GM19240 (cell line): Measurements from ENCODE around the gene TNF.

Source experiments
- DNase-seq: peaks from one replicate; pipeline ENCODE4 v3.0.0; 2011; ENCODE audit warnings: low spot score; ENCODE audit not compliant: insufficient read length

The TNF gene

GRCh38 chr6:31572041-31572911 lies 3.1 kb upstream of the TNF start, which contains the start of gene LTA:
LTA (plus strand) TSS chr6:31572289; CDS start chr6:31572743, 454 bp downstream.
- DNase-seq = no peak

DNA sequence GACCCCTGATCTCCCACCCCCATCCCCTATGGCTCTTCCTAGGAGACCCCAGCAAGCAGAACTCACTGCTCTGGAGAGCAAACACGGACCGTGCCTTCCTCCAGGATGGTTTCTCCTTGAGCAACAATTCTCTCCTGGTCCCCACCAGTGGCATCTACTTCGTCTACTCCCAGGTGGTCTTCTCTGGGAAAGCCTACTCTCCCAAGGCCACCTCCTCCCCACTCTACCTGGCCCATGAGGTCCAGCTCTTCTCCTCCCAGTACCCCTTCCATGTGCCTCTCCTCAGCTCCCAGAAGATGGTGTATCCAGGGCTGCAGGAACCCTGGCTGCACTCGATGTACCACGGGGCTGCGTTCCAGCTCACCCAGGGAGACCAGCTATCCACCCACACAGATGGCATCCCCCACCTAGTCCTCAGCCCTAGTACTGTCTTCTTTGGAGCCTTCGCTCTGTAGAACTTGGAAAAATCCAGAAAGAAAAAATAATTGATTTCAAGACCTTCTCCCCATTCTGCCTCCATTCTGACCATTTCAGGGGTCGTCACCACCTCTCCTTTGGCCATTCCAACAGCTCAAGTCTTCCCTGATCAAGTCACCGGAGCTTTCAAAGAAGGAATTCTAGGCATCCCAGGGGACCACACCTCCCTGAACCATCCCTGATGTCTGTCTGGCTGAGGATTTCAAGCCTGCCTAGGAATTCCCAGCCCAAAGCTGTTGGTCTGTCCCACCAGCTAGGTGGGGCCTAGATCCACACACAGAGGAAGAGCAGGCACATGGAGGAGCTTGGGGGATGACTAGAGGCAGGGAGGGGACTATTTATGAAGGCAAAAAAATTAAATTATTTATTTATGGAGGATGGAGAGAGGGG lies 1.9 kb upstream of the TNF start:
- DNase-seq = no peak

- DNase-seq = no peak
These were observed 981 bp upstream of the TNF start for GRCh38 chr6:31574106-31575061.

- no peak for DNase-seq
These were observed 754 bp downstream of the TNF start for GRCh38 chr6:31575952-31576685.

DNA sequence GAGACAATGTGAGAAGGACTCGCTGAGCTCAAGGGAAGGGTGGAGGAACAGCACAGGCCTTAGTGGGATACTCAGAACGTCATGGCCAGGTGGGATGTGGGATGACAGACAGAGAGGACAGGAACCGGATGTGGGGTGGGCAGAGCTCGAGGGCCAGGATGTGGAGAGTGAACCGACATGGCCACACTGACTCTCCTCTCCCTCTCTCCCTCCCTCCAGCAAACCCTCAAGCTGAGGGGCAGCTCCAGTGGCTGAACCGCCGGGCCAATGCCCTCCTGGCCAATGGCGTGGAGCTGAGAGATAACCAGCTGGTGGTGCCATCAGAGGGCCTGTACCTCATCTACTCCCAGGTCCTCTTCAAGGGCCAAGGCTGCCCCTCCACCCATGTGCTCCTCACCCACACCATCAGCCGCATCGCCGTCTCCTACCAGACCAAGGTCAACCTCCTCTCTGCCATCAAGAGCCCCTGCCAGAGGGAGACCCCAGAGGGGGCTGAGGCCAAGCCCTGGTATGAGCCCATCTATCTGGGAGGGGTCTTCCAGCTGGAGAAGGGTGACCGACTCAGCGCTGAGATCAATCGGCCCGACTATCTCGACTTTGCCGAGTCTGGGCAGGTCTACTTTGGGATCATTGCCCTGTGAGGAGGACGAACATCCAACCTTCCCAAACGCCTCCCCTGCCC lies 1.7 kb downstream of the TNF start:
- DNase-seq = no peak

DNA sequence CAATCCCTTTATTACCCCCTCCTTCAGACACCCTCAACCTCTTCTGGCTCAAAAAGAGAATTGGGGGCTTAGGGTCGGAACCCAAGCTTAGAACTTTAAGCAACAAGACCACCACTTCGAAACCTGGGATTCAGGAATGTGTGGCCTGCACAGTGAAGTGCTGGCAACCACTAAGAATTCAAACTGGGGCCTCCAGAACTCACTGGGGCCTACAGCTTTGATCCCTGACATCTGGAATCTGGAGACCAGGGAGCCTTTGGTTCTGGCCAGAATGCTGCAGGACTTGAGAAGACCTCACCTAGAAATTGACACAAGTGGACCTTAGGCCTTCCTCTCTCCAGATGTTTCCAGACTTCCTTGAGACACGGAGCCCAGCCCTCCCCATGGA lies 2.2 kb downstream of the TNF start:
- no peak for DNase-seq

DNA sequence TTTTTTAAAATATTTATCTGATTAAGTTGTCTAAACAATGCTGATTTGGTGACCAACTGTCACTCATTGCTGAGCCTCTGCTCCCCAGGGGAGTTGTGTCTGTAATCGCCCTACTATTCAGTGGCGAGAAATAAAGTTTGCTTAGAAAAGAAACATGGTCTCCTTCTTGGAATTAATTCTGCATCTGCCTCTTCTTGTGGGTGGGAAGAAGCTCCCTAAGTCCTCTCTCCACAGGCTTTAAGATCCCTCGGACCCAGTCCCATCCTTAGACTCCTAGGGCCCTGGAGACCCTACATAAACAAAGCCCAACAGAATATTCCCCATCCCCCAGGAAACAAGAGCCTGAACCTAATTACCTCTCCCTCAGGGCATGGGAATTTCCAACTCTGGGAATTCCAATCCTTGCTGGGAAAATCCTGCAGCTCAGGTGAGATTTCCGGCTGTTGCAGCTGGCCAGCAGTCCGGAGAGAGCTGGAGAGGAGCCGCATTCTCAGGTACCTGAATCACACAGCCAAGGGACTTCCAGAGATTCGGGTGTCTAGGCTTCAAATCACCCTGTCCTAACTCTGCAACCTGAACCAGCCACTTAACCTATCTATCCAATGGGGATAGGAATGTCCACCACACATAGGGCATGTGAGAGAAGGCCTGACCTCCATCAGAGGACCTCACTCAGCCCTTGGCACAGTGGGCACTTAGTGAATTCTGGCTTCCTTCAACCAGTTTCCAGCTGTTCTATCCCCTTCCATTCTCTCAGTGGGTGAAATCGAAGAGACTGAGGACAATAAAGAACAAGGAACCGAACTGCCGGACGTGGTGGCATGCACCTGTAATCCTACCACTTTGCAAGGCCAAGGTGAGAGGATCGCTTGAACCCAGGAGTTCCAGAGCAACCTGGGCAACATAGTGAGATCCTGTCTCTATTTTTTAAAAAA lies 3.1 kb downstream of the TNF start:
- no peak for DNase-seq

GRCh38 chr6:31579119-31579505 lies 3.7 kb downstream of the TNF start:
- DNase-seq = no peak

DNA sequence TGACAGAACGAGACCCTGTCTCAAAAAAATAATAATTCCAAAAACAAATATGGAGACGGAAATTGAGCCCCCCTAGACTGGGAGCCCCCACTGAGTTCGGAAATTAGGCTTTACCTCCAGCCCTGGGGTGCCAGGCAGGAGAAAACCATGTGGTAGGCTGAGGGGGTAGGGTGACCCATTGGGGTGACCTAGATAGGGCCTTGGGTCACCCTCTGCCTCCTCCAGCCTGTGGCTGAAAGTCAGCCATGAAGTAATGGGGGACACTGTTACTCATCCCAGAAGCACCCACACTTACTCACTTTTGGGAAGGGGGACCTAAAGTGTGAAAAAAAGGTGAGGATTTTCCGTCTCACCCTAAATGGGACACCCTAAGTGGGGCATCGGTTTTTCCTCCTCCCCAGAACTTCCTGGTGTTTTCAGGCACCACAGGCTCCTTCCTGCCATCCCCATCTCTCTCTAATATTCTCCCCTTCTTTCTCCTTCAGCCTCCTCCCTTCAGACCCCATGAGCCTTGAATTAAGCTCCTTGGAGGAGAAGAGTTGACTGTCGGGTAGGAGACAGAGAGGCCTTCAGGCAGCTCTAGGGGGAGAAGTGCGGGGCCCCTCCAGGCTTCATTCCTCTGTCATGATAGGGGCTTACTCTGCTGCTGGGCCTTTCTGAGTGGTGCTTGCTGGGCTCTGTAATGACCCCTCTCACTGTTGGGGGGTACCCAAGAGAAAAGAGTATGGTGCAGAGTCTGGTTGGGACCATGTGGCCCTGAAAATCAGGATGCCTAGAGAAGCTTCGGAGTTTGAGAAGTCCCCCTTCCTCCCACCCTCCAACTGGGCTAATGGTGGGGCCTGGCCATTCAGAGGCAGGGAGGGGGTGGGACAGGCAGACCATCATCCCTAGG lies 4.4 kb downstream of the TNF start:
- no peak for DNase-seq

DNA sequence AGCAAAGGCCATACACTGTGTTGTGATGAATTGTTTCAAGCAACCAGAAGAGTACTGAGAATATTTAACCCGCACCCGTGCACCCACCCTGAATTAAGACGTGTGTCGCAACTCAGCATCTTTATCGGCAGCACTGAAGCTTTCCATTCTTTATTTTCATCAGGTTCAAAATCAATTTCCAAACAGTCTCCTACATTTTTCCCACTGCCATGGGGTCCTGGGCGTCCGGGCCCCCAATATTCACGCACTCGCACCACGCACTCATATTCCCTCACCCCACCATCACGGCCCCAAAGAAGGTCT lies 5.0 kb downstream of the TNF start:
- DNase-seq = no peak

DNA sequence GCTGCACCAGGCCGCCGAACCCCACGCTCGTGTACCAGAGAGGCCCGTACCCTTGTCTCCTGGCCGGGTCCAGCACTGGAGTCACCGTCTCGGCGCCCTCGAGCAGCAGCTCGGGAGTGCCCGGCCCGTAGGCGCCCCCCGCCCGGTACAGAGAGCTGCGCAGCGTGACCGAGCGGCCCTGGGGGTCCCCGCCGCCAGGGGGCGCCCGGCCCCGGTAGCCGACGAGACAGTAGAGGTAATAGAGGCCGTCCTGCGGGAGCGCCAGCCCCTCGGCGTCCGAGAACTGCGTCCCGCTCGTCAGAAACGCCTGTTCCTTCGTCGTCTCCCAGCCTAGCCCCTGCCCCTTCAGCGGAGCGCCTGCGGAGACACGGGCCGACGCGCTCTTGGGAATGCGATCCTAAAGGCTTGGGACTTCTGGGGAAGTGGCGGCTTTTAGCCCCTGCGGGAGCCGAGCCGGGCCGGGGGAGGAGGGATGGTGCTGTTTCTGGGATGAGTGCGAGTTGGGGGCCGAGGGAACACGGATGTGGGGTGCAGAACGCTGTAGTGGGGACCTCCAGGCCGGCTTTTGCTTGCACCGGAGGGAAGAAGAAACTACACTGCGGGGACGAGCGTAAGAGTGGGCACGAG lies 5.6 kb downstream of the TNF start:
- no peak for DNase-seq

DNA sequence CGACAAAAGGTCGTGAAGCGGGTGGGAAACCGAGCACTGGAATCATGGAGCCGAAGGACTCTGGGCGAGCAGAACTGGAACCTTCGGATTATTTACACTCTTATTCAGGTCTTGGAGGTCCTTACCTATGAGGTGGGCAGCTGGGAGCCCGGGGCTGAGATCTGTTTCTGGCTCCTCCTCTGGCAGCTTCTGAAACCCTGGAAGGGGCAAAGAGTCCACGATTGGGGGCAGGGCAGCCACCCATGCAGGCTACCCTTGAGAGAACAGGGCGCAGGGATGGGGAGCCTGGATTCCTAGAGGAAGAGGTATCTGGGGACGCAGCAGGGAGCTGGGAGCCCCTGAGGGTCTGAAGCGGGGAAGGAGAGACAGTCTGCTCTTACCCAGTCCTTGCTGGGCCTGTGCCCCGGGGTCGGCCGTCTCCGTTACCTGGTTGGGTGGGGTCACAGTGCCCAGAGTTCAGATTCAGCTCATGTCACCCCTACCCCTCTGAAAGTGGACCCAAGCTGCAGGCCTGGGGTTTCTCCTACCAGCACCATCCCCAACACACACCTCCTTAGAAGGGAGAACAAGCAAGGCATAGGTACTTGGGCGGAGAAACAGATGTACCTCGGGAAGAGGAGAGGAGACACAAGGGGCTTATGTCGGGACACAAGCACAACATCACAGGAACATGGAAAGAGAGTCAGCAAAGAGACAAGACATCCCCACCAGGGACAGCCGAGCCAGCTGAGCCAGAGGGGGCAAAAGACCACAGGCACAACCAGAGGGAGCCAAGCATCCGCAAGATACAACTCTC lies 6.3 kb downstream of the TNF start:
- no peak for DNase-seq

- DNase-seq = no peak
These were observed 6.9 kb downstream of the TNF start, which contains the start of gene LTB for GRCh38 chr6:31582230-31582643. LTB (minus strand) TSS chr6:31582424; CDS start chr6:31582417, 7 bp downstream.

DNA sequence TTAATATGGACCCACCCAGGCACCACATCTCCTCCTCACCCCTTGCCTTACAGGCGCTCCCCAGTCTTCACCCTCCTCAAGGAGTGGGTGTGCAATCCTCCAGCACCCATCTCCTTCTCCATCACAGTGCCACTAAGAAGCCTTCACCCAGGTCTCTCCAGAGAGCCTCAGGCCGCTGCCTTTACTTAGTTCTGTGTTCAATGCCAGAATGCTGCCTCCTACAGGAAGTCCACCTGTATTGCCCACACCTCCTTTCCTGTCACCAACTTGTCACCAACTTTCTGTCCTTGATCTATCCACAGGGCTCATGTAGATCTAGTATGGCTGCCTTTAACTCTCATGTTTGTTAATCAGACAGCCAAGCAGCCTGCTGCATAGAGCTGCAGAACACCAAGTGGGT lies 10.1 kb downstream of the TNF start:
- DNase-seq = no peak

DNA sequence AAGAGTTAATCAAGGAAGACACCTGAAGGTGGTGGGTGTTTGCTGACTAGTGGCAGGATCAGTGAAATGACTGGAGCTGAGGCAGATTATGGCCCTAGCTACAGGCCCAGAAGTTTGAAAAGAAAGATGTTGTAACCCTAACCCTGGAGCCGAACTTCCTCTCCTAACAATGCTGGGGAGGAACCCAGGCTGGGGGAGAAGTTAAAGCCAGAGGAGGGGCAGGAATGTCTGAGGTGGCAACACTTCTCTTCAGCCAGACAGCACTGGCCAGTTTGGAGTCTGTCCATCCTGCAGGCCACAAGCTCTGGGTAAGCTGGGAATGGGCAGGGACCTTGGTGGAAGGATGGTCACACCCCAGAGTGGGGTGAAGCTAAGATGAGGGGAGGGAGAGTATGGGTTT lies 10.6 kb downstream of the TNF start, which contains the start of gene LST1:
Gene LST1 (plus strand): TSS at position 270 of the 400 bp plus-strand sequence. CDS start 1,023 bp downstream, outside the sequence.
- DNase-seq = no peak

GRCh38 chr6:31586599-31587281 lies 11.4 kb downstream of the TNF start:
- no peak for DNase-seq
